NCI-H2107 (cell line): ENCODE measurements around the gene SBNO1.
A peak's percentile ranks its signal among the peaks of the same experiment; 100 is the strongest.
"Not testable (repeated sequence)": the region's sequence is repeated elsewhere in the genome, so short reads cannot be mapped to it uniquely, and the experiment has no call there.

Experiments
- DNase-seq: peaks from one replicate; lab custom pipeline; 2025; lab: John Stamatoyannopoulos, UW

Gene SBNO1

GRCh38 chr12:123388951-123389559 is 24.4 kb upstream of the SBNO1 start:
- DNase-seq: no peak

DNA sequence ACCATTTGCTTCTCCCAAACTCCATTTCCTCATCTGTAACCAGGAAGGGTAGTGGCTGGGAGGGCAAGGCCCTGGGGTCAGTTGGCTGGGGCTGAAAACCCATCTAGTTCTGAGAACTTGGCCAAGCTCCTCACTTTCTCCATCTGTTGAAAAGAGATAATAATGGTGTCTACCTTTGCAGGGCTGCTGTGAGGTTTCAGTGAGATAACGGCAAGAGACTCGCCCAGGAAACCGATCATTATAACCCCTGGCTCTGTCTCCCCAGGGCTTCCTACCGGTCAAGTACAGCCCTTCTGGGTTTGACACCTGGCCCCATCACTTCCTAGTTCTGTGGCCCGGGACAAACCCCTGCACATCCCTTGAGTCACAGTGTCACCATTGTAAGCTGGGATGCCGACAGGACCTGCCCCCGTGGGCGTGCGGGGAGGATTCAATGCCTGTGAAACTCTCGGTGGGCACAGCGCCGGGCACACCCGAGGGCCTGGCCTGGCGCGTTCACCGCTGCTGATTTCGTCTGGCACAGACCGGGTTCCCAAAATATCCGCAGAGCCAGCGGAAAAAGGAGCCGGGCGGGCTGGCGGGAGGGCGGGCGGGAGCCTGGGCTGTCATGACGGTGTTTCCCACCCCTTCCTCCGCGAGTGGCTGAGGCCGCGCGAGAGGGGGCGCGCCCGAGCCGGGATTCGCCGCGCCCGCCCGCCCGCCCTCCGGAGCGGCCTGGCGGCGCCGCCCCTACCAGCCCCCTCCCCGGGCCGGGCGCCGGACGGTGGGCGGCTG is 23.7 kb upstream of the SBNO1 start:
- peak; percentile 48 for DNase-seq

GRCh38 chr12:123387508-123388176 is 23.0 kb upstream of the SBNO1 start:
- DNase-seq: no peak

DNA sequence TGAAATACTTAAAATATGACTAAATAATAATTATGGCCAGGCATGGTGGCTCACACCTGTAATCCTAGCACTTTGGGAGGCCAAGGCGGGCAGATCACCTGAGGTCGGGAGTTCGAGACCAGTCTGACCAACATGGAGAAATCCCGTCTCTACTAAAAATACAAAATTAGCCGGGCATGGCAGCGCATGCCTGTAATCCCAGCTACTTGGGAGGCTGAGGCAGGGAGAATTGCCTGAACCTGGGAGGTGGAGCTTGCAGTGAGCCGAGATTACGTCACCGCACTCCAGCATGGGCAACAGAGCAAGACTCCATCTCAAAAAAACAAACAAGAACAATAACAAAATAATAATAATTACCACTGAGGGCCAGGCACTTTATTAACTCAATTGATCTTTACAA is 20.9 kb upstream of the SBNO1 start:
- DNase-seq: not testable (repeated sequence)

DNA sequence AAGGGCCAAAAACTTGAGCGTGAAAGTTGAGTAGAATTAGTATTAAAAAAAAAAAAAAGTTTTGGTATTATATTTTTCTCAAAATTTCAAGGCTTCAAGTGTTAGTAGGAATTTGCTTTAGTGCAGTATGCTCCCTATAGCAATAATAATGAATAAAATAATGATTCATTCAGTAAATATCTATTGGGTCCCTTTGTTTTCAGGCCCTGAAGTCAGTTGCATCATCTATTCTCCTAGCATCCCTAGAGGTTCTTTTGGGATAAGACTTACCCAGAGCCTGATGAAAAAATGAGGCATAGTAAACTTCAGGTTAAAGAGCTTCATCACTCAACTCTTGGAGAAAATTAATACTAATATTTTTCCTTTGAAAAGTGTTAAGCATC is 20.3 kb upstream of the SBNO1 start:
- no peak for DNase-seq

- DNase-seq: no peak
Observed at GRCh38 chr12:123384318-123384993, 19.8 kb upstream of the SBNO1 start.

DNA sequence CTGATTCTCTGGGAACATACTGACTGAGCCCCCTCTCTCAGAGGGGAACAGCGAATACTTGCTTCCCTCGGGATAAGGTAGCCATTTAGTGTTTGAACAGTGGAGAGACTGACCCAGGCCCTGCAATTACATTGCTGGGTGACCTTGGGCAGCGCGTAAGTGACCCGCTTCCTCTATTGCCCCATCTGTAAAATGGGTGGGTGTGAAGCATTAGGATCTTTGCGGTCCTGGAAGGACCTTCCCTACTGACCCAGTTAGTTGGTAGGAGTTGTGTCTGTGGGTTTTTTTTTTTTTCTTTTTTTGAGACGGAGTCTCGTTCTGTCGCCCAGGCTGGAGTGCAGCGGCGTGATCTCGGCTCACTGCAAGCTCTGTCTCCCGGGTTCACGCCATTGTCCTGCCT is 18.0 kb upstream of the SBNO1 start:
- no peak for DNase-seq

- DNase-seq: no peak
Observed at GRCh38 chr12:123379391-123379790, 14.7 kb upstream of the SBNO1 start.

DNA sequence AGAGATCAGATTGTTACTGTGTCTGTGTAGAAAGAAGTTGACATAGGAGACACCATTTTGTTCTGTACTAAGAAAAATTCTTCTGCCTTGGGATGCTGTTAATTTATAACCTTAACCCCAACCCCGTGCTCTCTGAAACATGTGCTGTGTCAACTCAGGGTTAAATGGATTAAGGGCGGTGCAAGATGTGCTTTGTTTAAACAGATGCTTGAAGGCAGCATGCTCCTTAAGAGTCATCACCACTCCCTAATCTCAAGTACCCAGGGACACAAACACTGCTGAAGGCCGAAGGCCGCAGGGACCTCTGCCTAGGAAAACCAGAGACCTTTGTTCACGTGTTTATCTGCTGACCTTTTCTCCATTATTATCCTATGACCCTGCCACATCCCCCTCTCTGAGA is 7.8 kb upstream of the SBNO1 start:
- DNase-seq: not testable (repeated sequence)

GRCh38 chr12:123371667-123372368 is 7.2 kb upstream of the SBNO1 start:
- not testable (repeated sequence) for DNase-seq

DNA sequence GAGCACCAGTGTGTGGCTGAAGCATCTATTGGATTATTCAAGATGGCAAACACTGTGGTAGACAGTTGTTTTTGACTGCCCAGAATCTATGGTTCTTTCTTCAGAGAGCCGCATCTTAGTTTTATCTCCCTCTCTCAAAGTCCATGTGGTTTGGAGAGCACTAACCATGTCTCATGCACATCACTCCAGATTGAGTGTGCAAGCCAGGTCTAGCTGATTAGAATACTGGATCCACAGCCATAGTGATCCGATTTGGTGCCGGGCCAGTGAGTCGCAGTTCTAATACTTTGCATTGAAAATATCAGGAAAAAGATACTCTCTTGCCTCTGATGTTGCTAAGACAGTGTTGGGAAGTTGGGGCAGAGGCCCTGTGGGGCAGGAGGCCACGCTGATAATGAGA is 4.6 kb upstream of the SBNO1 start:
- DNase-seq: no peak

DNA sequence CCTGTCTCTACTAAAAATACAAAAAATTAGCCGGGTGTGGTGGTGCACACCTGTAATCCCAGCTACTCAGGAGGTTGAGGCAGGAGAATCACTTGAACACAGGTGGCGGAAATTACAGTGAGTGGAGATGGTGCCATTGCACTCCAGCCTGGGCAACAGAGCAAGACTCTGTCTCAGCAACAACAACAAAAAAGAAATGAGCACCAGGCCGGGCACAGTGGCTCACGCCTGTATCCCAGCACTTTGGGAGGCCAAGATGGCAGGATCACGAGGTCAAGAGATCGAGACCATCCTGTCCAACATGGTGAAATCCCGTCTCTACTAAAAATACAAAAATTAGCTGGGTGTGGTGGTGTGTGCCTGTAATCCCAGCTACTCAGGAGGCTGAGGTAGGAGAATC is 3.8 kb upstream of the SBNO1 start:
- DNase-seq: not testable (repeated sequence)

DNA sequence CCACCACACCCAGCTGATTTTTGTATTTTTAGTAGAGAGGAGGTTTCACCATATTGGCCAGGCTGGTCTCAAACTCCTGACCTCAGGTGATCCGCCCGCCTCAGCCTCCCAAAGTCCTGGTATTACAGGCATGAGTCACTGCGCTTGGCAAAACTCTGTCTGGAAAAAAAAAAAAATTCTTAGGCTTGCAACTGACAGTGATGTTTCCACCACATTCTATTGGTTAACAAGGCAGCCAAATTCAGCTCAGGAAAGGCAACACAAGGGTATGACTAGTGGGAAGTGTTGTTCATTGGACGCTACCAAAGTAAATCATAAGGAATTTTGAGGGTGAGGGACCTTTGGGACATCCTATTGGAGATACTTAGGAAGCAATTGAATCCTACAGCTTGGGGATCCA is 2.9 kb upstream of the SBNO1 start:
- DNase-seq: no peak

DNA sequence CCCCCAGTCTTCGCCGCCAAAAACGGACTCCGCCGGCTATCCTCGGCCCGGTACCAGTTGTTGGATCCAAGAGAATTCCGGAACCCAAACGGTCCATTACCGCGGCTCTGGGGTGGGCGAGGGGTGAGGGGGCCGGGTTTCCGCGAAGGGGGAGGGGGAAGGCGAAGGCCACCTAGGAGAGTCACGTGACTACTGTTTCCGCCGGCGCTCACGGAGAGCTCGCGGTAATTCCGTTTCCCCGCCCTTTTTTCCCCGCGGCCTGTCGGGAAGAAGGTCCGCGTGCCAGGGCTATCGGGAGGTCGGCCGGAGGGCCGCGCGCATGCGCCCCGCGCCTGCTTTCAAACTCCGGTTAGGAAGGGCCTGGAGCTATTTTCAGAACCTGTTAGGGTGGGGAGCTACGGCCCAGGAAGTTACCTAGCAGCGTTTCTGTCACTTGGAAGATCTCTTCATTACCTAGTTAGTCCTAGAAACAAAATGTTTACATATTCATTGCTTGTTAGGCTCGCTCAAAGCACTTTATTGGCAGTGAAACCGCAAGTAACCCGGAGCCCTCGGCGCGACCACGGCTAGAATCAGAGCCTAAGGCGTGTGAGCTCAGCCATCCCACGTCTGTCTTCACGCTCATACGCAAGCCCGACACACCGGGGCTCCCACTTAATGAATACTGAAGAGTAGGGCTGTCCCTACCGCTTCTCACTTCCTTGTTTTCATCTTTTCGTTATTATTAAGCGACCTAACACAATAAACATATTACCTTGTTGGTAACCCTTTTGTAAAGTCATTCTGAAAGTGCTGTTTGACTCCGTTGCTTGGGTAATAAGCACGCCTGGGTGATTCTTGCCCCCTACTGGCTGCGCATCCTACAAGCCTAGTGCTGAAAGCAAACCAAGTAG is 624 bp upstream of the SBNO1 start:
- peak; percentile 99 for DNase-seq

DNA sequence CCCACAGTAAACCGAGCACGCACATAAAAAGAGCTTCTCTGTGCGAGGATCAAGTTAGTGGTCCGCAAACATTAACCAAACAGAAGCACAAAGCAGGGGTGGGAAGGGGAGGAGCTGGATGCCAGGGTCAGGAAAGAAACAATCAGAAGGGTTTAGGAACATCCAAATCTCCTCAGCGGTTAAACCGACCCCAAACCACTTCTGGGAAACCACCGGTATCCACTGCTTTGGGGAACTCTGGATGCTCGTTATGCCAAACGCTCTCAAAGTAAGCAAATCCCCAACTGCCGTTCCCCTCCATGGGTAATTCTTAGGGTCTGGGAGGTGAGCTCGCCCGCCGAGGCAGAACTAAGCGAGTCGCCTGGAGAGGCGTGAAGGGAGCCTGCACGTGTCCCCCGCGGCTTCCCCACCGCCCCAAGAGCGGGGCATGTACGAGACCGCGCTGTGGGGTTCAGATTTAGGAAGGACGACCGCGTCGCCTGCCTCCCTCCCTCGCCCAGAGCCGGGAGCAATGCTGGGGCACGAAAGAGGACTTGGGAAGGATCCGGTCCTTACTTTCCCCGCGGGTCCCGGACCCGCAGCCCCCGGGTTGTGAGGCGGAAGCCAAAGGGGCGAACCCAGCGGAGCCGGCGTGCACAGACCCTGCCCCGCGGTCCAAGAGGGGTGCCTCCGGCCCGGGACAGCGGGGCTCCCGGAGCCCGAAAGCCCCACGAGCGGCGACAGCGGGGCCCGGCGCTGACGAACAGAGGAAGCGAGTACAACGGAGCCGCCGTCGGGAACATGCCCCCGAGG is 711 bp downstream of the SBNO1 start:
- no peak for DNase-seq

- no peak for DNase-seq
Observed at GRCh38 chr12:123363390-123363739, 1.3 kb downstream of the SBNO1 start.

DNA sequence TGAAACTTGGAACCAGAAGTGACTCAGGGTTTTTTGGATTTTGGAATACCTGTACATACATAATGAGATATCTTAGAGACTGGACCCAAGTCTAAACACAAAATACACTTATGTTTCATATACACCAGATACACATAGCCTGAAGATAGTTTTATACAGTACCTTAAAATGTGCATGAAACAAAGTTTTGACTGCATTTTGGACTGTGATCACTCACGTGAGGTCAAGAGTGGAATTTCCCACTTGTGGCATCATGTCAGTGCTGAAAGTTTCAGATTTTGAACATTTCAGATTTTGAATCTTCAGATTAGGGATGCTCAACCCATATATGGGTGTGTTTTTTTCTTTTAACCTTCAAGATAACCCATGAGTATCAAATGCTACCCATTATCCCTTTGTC is 6.6 kb downstream of the SBNO1 start:
- DNase-seq: no peak

GRCh38 chr12:123356159-123356670 is 8.4 kb downstream of the SBNO1 start:
- DNase-seq: no peak

DNA sequence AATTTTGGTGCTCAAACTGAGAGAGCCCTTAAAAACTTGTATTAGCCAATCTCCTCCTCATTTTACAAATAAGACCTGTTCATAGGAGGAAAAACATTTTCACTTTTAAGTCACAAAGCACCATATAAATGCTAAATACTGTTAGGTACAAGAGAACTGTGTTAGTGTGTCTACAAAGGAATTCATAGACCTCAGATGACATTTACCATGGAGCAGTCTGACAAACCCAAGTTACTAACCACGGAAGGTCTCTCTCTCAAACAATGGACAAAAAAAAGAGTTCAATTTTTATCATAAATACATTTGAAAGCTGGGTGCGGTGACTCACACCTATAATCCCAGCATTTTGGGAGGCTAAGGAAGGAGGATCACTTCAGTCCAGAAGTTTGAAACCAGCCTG is 10.0 kb downstream of the SBNO1 start:
- DNase-seq: no peak

DNA sequence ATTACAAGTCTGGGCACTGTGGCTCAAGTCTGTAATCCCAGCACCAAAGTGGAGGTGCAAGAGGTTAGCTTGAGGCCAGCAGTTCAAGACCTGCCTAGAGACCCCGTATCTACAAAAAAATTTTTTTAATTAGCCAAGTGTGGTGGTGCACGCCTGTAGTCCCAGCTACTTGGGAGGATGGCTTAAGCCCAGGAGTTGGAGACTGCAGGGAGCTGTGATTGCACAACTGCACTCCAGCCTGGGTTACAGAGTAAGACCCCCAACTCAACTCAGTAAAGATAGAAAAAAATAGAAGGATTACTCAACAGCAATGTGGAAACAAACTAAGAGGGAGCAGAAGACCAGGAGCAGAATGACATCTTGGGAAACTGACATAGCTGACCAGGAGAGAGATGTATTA is 13.3 kb downstream of the SBNO1 start:
- DNase-seq: no peak
